DMS79 treated with DMSO at 0.1 percent for 48 hours (cell line): ENCODE data around the gene FCHO1.
"Not testable (repeated sequence)": the region's sequence is repeated elsewhere in the genome, so short reads cannot be mapped to it uniquely, and the experiment has no call there.

Experiments
- DNase-seq: peaks from one replicate; lab custom pipeline; 2025; lab: John Stamatoyannopoulos, UW

The FCHO1 gene

GRCh38 chr19:17765069-17765618 is 13.9 kb downstream of the FCHO1 start:
- no peak for DNase-seq

GRCh38 chr19:17766543-17767131 is 15.4 kb downstream of the FCHO1 start:
- DNase-seq: peak; percentile 33

GRCh38 chr19:17767559-17767958 is 16.3 kb downstream of the FCHO1 start:
- no peak for DNase-seq

GRCh38 chr19:17770613-17771012 is 19.3 kb downstream of the FCHO1 start:
- DNase-seq: no peak

- DNase-seq: no peak
These were observed 20.9 kb downstream of the FCHO1 start for GRCh38 chr19:17772172-17772571.

GRCh38 chr19:17775245-17775927 is 24.1 kb downstream of the FCHO1 start:
- no peak for DNase-seq

GRCh38 chr19:17775991-17776803 is 24.9 kb downstream of the FCHO1 start:
- no peak for DNase-seq

GRCh38 chr19:17777840-17778239 is 26.6 kb downstream of the FCHO1 start:
- DNase-seq: not testable (repeated sequence)

- DNase-seq: no peak
These were observed 27.1 kb downstream of the FCHO1 start for GRCh38 chr19:17778251-17778967.

- no peak for DNase-seq
These were observed 28.0 kb downstream of the FCHO1 start for GRCh38 chr19:17778968-17779929.

GRCh38 chr19:17780781-17781180 is 29.5 kb downstream of the FCHO1 start:
- no peak for DNase-seq

GRCh38 chr19:17783721-17784120 is 32.4 kb downstream of the FCHO1 start:
- not testable (repeated sequence) for DNase-seq

- peak; percentile 46 for DNase-seq
These were observed 33.1 kb downstream of the FCHO1 start for GRCh38 chr19:17784201-17785008.

- DNase-seq: no peak
These were observed 36.1 kb downstream of the FCHO1 start for GRCh38 chr19:17787274-17787913.

- no peak for DNase-seq
These were observed 37.4 kb downstream of the FCHO1 start for GRCh38 chr19:17788632-17789031.

GRCh38 chr19:17790059-17790780 is 38.9 kb downstream of the FCHO1 start:
- DNase-seq: no peak

GRCh38 chr19:17794412-17794730 is 43.1 kb downstream of the FCHO1 start:
- no peak for DNase-seq

GRCh38 chr19:17794731-17795494 is 43.6 kb downstream of the FCHO1 start, which contains the start of gene B3GNT3:
Gene B3GNT3, plus strand, starts transcription at chr19:17795138. Its CDS starts 12,670 bp downstream, at chr19:17807808.
- peak; percentile 13 for DNase-seq
